ENCODE measurements around the gene SOX9.

The SOX9 gene

DNA sequence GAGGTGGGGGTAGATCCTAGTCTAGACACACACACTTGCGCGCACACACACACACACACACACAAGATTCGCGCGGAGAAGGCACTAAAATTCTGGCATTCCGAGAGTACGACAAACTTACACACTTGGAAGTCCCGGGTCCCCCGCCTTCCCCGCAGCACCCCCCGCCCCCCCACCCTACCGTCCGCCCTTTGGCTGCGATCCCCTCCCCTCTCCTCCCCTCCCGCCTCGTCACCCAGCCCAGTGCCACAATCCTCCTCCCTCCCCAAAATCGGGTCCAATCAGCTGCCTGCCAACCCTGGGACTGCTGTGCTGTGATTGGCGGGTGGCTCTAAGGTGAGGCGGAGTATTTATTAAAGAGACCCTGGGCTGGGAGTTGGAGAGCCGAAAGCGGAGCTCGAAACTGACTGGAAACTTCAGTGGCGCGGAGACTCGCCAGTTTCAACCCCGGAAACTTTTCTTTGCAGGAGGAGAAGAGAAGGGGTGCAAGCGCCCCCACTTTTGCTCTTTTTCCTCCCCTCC lies at the start of gene SOX9:
TSS of gene SOX9 (plus strand) at position 379 of the 522 bp plus-strand sequence. CDS start 372 bp downstream, outside the sequence.
- DNase-seq = peak; percentile 51

DNA sequence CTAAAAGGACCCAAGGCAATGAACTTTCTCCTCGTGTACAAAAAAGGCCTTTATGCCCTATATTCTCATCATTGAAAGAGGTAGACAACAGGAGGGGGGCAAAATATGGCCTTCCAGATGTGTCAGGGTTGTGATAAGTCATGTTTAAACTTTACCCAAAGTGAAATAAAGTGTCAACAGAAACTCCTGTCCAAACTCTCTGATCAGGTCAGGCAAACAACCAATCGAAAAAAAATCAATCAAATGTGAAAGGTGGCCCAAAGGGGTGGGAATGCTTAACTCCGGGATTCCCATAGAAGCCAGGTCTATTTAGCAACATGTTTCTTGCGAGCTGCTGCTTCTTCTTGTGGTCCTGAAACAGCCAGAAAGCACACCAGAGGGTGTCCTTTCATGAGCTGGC lies 49.5 kb upstream of the SOX9 start:
- no peak for DNase-seq

DNA sequence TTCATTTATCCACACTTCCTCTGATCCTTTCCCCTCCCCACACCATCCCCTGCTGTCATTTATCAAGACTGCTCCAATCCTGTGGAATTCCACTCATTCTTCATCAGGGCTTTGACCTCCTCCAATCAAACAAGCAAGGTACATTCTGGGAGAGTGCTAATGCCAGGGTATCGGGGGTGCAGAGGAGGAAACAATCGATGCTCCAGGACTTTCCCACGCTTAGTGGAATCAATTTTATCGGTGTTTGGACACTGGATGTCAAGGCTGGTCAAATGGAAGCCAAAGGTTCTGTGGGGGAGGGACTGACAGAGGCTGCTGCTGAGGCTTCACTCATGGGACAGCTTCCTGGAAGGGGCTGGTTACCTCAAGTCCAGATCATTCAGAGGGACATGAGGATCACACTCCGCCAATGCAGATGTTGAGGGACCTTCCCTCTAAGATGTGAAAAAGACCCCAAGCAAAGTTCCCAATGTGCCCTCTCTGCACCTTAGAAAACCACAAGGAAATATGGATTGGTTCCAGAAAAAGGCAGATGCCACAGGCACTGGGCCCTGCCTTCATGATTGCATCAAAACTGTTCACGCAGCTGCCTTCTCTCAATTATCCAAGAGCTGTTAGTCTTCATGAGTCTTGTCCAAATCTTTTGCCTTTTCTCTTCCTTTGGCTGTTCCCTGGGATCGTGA lies 44.7 kb upstream of the SOX9 start:
- DNase-seq = no peak

DNA sequence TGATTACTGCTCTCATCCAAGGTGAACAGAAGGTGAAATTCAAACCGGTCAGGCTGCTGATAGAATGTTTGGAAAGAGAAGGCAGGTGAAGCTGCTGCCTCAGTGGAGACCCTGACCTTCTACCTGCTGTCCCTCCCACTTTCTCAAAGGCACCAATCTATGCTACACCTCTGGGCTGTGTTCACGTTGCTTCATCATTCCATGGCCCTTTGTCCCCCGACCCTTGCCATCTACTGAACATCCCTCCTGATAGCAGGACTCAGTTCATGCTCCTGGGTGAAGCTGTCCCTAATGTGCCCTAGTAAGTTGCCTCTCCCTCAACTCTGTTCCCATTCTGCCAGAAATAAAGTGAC lies 44.2 kb upstream of the SOX9 start:
- DNase-seq = no peak

DNA sequence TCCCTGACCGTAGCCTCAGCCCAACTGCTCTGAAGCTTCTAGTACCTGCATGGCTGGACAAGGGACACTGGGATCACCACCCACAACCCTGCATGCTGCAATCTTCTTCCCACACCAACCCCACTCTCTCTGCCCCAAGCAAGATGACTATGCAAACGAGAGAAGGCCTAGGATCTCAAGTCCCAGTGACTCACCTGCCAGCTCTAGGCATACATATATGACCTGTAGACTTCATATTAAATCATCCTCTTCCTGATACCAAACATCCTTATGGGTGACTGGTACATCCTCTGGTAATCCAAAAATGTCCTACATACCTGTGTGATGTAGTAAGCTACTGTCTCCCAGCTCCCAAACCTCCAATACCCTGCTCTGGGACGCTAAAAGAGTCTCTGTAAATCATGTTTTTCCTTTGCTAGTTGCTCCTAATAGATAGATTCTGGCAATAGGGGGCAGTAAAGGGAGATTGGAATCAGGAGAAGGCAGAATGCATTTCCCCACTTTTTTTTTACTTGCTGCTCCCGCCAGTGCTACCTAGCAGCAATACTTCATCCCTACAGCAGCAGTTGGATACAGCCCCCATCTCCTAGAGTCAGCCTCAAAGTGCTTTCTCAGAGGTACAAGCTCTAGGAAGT lies 43.4 kb upstream of the SOX9 start:
- DNase-seq = no peak

DNA sequence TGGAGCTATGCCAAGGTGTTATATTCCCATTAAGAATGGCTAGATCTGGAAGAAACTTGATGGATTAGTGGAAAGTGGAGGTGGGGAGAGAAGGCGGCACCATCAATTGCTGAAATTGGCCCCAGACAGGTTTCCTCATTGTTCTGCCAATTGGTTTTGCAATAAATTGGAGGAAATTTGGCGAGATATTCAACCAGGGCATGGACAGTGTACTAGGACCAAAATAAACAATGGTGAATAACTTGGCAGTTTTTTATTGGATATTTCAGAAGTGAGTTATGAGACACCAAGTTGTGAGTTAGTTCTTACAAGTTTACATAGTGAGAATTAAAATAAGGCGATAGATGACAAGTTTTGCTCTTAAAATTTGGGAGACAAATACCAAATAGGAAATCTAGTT lies 41.1 kb upstream of the SOX9 start:
- no peak for DNase-seq

DNA sequence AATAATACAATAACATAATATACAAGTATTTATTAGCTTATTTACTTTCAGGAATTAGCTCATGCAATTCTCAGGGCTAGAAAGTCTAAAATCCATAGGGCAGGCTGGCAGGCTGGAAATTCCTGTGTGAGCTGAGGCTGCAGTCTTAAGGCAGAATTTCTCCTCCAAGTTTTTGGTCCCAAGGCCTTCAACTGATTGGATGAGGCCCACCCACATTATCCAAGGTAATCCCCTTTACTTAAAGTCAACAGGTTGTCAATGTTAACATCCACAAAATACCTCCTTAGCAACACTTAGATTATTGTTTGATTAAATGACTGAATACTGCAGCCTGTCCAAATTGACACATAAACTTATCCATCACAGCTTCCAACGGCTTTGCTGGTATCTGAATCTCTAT lies 32.9 kb upstream of the SOX9 start:
- no peak for DNase-seq

DNA sequence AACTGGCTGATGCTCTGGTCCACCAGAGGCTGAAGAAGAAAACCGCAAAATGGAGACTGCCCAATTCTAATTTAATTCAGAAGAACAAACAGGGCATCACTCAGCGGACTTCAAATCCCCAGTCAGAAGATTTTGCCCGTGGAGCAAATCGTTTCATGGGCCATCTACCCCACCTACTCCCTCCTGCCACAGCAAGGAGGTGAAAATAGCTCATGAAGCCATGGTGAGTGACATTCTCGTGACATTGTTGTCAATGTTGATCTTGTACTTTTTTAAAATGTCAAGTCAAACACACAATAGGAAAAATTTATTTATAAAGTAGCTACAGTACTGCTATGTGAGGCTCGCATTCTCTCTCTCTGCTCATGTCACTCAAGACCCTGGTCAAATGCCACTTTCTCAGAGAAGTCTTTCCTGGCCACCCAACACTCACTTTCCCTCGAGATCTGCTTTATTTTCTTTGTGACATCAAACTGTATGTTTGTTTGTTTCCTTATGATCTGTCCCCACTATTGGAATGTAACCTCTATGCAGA lies 31.3 kb upstream of the SOX9 start:
- DNase-seq = no peak

DNA sequence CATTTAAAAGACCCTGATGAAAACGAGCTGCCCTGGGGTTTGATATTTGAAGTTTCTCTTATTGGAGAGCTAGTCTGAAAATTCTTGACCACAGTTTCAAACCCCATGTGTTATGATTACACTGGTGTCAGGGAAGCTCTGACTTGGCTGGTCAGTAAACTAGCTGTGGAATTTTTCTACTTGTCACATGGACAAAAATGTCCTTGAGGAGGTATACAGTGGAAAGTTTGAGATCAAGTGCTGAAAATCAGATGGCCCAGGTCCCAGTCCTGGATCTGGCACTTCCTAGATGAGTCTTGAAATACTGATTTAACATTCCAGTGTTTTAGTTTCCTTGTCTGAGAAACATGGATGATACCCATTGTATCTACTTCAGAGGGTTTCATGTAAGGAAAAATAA lies 30.7 kb upstream of the SOX9 start:
- DNase-seq = no peak

DNA sequence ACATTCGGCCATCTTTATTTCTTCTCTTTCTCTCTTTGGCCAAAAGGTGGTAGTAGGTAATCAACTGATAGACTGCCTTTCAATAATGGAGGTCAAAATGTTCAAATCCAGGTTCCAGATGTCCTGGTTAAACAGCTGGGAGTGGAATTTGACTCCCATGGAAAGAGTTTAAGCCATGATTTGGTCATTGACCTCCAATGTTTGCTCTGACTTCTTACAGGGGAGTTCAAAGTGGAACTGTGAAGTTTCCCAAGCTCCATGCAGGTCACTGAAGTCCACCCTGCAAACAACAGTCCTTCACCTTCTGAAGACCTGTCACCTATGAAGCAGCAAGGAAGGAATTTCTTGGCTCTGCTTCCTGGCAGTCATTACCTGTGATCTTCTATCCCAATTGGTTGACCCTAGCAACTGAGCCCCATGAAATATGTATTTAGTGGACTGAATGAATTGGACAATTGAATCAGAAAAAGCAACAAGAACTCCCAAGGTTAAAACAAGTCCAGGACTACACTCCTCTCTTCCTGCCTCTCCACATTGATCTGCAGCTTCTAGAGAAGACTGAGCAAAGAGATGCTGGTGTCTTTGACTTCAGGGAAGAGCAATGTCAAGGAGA lies 28.0 kb upstream of the SOX9 start:
- no peak for DNase-seq

DNA sequence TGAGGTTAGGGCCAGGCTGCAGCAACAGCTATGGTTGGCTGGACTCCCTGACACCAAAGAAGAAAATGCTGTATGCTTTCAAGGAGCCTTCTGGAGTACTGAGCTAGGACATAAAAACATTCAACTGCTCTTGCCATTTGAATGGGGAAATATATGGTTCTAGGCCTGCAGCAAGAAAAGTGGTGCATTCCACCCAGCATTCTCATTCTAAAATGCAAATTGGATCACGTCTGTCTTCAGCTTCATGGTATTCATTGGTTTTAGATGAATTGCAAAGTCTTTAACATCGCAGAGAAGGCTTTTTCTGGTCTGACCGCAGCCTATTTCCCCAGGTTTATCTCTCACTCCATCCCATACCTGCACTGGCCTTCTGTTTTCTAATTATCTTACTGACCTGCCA lies 27.1 kb upstream of the SOX9 start:
- no peak for DNase-seq

DNA sequence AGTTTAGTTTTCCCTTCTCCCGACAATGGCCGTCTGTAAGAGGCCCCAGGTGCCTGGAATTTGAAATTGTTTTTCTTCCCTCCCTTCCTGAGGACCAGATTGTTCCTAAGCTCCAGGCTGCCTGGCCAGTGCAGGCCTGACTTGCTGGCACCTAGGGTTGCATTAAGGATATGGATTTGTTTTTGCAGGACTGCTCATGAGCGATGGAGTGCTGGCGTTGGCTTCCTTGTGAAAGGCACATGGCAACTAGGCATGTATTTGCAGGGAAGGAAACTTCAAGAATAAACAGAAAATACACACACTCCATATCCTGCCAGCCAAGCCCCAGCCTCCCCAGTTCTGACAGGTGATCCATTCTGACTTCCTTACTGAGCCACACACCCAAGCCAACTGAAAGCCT lies 25.5 kb upstream of the SOX9 start:
- DNase-seq = no peak

DNA sequence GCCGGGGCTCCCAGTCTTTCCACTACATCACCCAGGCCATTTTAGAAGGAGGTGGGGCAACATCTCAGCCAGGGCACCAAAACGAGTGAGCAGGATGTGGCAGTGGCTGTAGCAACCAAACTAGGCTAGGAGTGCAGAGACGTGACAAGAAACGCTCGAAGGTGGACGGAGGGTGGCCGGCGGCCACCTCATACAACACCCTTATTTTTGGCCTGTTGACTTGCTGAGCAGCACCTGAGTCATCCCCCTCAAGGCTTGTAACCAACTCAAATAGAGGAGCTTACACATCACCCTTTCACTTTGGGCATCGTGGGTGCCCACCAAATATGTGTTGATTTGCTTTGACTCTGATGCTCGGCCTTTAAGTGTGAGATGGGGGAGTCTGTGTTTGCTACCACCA lies 23.7 kb upstream of the SOX9 start:
- DNase-seq = no peak

DNA sequence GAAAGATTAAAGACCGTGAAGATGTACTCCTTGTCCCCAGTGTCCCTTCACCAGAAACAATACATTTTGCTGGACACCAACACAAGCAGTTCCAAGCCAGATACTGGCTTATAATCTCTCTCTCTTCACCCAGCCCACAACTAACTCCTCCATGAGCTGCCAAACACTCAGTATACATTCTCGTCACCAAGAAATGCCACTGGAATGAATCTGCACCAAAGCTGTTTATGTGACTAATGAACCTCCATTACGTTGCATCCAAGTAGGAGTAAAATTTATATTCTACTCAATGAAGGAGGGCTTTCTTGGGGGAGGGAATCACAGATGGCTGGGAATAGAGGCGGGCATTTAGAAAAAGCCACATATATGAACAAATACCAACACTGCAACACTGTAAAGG lies 20.9 kb upstream of the SOX9 start:
- DNase-seq = no peak

DNA sequence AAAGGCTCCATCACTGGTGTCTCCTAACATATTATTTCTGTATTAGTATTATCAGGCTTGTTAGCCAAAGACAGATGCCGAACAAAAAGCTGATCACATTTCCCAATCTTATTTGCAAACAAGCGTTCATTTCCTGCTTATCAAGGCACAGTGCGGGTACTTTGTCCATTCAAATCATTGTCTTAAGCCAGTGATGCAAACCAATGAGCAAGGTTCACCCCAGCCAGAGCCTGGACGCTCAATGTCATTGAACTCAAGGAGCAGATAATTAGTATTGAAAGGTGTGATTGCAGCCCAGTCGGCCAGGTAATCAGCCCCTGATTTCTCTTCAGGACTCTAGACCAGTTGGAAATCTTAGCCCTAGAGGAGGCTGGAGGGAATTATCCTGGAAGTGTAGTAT lies 20.4 kb upstream of the SOX9 start:
- no peak for DNase-seq

DNA sequence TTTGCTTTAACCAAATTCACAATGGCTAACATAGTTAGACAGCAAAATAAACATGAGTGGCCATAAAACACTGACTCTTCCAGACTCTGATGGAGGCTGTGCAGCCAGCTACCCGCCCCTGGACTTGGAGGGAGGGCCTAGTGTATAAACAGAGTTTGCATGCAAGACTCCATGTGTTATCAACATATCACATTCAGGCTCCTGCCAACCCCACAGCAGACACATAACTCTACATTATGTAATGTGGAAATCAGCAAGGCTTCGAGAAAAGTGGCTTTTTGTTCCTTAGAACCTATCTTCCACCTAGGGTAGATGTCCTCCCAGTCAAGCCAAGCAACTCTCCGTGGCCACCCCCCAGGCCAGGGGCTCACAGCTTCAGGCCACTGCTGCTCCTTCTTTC lies 19.3 kb upstream of the SOX9 start:
- no peak for DNase-seq

DNA sequence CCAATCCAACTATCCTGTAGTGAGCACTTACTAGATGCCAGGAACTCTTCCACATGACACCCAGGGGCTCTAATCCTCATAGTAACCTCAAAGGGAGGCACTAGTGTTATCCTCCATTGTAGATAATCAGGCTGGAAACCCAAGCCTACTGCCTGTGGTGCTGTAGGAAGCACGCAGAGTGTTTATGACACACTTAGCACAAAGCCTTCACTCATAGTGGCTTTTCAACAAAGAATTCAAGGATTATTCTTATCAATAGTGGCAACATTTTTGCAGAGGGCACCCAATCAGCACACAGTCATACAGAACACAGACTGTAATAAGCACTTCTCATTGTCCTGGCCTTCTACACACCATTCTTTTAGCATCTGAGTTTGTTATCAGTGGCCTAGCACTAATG lies 18.5 kb upstream of the SOX9 start:
- DNase-seq = no peak

DNA sequence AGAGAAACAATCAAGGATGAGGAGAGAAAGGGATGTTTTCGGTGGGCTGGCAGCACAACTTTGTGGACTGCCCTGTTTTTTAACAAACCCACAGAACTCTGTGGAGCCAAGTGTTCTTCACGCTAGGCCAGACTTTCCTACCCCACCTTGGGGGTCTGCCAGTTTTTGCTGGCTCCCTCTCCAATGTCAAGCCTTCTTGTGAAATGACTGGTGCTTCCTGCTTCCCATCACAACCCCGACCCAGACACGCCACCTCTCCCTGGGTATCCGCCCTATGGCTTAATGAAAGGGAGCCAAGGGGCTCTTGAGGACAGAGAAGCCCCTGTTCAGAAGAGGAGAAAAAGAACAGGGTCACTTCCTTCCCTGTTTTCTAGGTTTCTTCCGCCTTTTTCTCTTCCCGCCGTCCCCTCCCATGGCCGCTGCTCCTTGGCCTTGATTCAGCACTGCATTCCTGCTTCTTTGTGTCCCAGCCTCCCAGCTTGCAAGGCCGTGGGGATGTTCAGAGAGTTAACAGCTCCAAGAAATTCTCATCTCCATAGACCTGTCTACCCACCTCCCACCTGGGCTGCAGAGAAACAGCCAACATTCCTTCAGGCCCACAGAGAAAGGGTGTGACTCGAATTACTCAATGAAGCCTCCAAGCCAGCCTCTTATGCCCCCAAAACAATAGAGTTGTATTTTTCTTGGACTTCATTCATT lies 16.5 kb upstream of the SOX9 start:
- no peak for DNase-seq

DNA sequence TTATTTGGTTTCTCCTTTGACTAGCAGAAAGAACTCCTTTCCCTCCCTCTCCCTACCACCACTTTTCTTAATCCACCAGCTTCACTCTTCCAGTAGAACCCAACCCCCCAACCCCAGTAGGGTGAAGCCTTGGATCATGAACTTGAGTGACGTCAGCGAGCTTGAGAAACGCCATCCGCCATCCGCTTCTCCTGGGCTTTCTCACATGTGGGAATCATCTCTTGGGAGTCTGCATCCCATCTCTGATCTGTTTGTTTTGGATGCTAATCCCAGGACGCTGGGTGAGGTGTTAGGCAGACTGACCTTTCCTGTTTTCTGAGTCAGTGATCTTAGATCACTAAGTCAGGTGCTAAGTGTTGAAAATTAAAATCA lies 16.0 kb upstream of the SOX9 start:
- DNase-seq = no peak

DNA sequence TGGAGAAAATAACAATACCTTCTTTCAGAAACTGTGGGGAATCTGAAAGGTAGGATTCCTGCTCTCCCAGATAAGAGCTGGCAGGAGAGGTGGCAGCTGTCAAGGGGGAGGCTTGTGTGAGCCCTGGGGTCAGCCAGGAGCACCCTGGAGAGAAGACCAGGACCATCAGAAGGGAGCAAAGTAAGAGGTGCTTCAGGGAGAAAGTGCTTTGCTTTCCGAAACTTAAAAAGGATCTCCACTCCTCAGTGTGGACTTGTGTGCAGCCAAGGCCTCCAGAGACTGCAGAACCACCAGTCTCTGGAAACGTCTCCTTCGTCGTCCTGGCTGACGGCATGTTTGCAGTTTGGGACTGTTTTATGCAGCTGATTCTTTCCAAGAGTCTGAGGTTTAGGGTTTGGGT lies 13.7 kb upstream of the SOX9 start:
- DNase-seq = no peak

DNA sequence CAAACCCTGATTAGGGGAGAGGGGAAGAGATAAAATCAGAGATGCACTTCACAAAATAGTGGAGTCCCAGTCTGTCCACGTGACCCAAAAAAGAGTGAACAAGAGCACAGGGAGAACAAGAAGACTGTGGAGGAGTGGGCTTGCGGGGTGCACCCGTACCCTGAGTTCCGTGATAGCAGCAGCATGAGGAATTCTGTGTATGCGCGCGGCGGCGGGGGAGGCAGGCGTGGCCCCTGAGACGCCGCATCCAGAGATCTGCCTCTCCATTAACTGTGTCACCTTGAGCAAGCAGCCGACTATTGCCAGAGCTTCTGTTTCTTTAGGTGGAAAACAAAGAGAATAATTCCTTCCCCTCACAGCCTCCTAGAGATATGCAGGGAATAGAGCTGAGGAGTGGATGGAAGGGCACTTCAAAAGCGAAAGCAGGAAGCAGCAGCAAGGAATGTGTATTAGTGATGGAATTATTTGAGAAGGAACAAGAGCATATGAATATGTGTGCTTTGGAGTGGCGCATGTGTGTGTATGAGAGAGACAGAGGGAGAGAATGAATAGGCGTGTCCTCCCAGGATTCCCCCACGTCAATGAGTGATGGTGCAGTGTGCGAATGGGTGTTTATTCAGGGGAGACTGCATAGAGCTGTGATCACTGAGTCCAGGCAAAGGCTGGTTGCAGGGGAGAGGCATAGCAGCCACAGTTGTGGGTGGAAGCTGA lies 10.4 kb upstream of the SOX9 start:
- no peak for DNase-seq

DNA sequence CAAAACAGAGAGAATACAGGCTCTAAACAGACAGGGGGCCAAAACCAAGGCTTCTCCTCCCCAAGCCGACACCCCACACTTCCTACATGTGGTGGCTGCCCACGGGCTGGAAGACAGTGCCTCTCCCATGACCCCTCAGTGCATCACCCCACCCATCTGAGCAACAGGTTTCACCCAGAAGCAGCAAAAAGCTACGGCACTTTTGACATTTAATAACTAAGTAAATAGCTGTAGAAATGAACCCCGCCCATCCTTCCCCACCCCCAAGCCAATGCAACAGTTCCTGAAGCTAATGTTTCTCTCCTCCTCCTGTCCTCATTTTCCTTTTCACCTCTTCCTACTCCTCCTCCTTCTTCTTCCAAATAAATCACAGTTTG lies 9.9 kb upstream of the SOX9 start:
- no peak for DNase-seq

DNA sequence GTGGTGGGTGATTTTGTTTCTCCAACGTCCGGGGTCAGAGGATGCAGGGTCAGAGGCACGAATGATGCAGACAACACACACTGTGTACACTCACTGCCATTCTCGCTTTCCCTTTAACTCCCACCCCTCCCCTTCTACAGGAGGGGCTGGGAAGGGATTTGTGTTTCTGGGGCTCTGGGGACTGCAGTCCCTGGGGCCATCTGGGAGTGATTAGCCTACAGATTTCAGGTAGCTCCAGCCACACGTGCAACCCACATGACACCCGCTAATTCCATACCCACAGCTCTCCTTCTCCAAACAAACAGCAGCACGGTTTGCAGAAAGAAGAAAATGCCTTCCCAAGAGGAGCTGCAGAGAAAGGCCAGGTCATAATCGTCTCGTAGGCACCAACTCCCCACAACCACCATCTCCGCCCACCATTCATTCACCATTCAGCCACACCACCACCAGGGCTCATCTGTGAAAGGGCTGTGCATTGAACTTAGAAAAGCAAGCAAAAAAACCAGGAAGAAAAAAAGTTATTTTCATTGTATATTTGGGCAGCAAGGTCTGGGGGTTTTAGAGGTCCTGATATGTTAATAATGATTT lies 9.4 kb upstream of the SOX9 start:
- DNase-seq = no peak
